Cardiac atrium fibroblast (primary cell): ENCODE data around the gene SIAH2. TPM values are rescaled to one million over a fixed set of nuclear protein-coding genes. Genes with fewer than 3 reads are reported as not detected.

Experiments
- total RNA-seq: library from RNA; depleted of rRNA; stranded (reverse); fragments of >200 nt; gene quantifications from 2 replicates; pipeline ENCODE4 v1.2.3, GENCODE V29; 2015

Gene SIAH2, protein sequence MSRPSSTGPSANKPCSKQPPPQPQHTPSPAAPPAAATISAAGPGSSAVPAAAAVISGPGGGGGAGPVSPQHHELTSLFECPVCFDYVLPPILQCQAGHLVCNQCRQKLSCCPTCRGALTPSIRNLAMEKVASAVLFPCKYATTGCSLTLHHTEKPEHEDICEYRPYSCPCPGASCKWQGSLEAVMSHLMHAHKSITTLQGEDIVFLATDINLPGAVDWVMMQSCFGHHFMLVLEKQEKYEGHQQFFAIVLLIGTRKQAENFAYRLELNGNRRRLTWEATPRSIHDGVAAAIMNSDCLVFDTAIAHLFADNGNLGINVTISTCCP
- total RNA-seq, result 29.0 and 34.3 TPM in 2 replicates

DNA sequence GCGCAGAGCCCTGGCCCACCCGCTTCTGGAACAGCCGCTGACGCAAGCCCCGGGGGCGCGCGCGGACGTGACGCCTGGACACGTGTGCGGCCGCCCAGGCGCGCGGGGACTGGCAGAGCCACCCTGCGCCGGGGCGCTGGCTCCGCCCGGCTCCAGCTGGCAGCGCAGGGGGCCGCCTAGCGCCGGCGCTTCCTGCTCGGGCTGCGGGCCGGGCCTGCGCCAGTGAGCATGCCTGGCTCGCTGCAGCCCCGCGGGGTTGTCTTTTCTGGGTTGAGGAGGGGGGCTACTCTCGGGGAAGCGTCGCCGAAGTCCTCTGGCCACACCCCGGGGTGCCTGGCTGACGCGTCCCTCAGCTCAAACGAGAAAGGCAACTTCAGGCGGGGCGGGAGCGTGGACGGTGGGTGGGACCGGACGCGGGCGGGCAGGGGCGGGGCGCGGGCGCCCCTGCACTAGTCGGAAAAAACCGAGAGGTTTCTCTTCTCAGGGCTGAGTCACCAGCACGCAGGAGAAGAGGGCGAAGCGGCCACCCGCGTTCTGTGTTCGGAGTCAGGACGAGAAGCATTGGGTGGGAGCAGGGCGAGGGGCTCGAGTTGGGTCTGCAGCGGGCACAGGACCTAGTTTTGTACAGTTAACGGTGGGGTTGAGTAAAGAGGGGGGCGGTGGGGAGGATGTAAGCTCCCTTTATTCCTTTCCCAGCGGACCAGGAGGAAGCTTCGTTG lies at the start of gene SIAH2:
TSS of gene SIAH2 (minus strand) at position 48 of the 719 bp plus-strand sequence. CDS start 320 bp downstream, outside the sequence.

DNA sequence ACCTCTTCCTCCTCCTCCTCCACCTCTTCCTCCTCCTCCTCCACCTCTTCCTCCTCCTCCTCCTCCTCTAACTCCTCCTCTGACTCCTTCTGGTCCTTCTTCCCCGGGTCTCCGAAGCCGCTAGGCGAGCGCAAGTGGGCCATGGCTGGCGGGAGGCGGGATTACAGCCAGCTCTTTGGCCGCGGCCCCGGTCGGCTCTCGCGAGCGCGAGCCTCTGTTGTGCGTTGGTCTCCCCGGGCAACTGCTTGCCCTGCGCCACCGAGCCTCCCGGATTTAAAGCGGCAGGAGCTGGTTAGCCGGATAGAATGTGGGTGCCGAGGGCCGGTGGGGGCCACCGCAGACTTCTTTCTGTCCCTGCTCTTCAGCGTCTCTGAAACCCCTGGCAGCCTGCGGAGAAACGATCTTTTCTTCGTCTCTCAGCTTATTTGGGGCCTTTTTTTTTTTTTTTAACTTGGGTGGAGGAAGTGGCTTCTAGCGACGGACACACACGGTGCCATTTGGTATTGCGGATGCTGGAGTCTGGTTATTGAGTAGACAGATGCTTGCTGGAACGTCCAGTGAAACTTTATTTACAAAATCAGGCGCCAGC lies 59.1 kb downstream of the SIAH2 start, which contains the start of gene ERICH6:
TSS of gene ERICH6 (minus strand) at position 165 of the 589 bp plus-strand sequence. CDS start at position 143, 22 bp downstream.

Other genes starting within 250 kb of the SIAH2 start
- 190 and 211 TPM in 2 replicates for gene SERP1, start 216.7 kb downstream of the SIAH2 start, total RNA-seq
- gene EIF2A, start 216.4 kb downstream of the SIAH2 start, total RNA-seq, result 113 and 147 TPM in 2 replicates
- gene SELENOT, start 159.8 kb downstream of the SIAH2 start, total RNA-seq, result 120 and 156 TPM in 2 replicates
- gene ERICH6, start 59.2 kb downstream of the SIAH2 start, total RNA-seq, result 0.32 TPM in 1 of 2 replicates, not detected in the other
- gene MINDY4B, start 142.3 kb upstream of the SIAH2 start, total RNA-seq, result not detected in 2 replicates
- not detected in 2 replicates for gene CLRN1, start 209.6 kb upstream of the SIAH2 start, total RNA-seq